Cardiac fibroblast (primary cell): ENCODE measurements around the gene ADGRD2.
A peak's percentile ranks its signal among the peaks of the same experiment; 100 is the strongest.

ENCODE experiments used
- DNase-seq, 2 donors: peaks; one replicate each; pipeline versions ENCODE4 v3.0.0 to v3.0.0-alpha.2; 2010; ENCODE audit warnings: low read depth in 2 of 2
- H3K4me3 ChIP-seq, 2 donors: replicated peaks in 1 of 2; 1 replicate in 1 of 2; 2 replicates in 1 of 2; pipeline ENCODE4 v1.5.1; 2011; ENCODE audit warnings: low read depth in 2 of 2, low read length in 2 of 2, mild to moderate bottlenecking in 2 of 2, moderate library complexity in 1 of 2
- CTCF ChIP-seq: IDR thresholded peaks from one replicate; pipeline ENCODE4 v1.5.1; 2011; ENCODE audit warnings: low read depth, mild to moderate bottlenecking, low read length, inconsistent platforms

ADGRD2 gene

GRCh38 chr9:124477211-124477647, 27.0 kb downstream of the ADGRD2 start:
- no peak for TF ChIP-seq CTCF
- no peak overlapping the region for H3K4me3 ChIP-seq
- no peak for DNase-seq

GRCh38 chr9:124477648-124478285, 27.5 kb downstream of the ADGRD2 start:
- no peak for TF ChIP-seq CTCF
- no peak overlapping the region for H3K4me3 ChIP-seq
- no peak for DNase-seq

- no peak for TF ChIP-seq CTCF
- no peak overlapping the region for H3K4me3 ChIP-seq
- no peak for DNase-seq
Observed at GRCh38 chr9:124478354-124478753, 28.1 kb downstream of the ADGRD2 start.

DNA sequence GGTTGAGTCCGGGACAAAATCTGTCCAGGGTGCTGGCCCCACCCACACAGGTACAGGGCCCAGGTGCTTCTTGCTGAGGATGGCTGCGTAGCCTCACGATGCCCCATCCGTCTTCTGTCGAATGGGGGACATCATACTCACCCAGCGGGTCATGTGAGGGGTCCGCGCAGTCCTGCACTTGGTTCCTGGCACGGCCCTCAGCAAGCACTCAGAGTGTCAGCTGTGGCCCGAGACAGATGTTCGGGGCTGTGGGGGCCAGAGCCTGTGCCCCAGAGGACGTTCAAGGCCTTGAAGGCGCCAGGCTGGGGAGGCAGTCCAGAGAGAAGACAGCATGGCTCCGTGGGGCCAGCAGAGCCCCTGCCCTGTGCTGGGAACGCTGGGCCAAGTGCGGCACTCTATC, 29.1 kb downstream of the ADGRD2 start:
- no peak overlapping the region for H3K4me3 ChIP-seq
- no peak for DNase-seq
- TF ChIP-seq CTCF, result no peak

GRCh38 chr9:124479947-124480620, 29.8 kb downstream of the ADGRD2 start:
- H3K4me3 ChIP-seq, result no peak overlapping the region
- no peak for DNase-seq
- TF ChIP-seq CTCF, result no peak

DNA sequence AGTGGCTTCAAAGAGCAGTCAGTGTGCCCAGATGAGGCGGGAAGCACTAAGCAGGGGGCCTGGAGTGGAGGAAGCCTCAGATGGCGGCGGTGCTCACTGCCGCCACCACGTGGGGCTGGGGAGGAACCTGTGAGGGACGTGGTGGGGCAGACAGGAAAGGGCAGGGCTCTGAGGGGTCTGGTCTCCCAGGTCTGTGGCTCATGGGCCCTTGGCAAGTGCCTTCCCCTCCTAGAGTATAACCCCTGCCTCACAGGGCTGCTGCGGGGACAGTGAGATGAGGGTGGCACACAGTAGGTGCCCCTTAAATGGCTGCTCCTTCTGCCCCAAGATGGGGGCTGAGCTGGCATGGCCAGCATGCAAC, 30.4 kb downstream of the ADGRD2 start:
- peak; percentile 10 to 19 for DNase-seq
- TF ChIP-seq CTCF, result peak; percentile 57
- H3K4me3 ChIP-seq, result no peak overlapping the region
